Renal cortical epithelial cell (primary cell): Measurements from ENCODE around the gene SH2B2. TPM values are rescaled to one million over a fixed set of nuclear protein-coding genes. Genes with fewer than 3 reads are reported as not detected.
"Not testable (repeated sequence)": the region's sequence is repeated elsewhere in the genome, so short reads cannot be mapped to it uniquely, and the experiment has no call there.

Experiments used
- DNase-seq: peaks from one replicate; pipeline ENCODE4 v3.0.0-alpha.2; 2011; ENCODE audit warnings: low read depth
- total RNA-seq: library from RNA; depleted of rRNA; stranded (reverse); fragments of >200 nt; gene quantifications from 2 replicates; pipeline ENCODE4 v1.2.3, GENCODE V29; 2014

Gene SH2B2
- total RNA-seq, 1 donor from 2014 or later: 15.0 TPM

GRCh38 chr7:102305414-102306268, 19.0 kb downstream of the SH2B2 start:
- DNase-seq: no peak

GRCh38 chr7:102306916-102307677, 20.4 kb downstream of the SH2B2 start:
- peak; percentile 97 for DNase-seq

GRCh38 chr7:102310414-102310815, 23.7 kb downstream of the SH2B2 start:
- no peak for DNase-seq

DNA sequence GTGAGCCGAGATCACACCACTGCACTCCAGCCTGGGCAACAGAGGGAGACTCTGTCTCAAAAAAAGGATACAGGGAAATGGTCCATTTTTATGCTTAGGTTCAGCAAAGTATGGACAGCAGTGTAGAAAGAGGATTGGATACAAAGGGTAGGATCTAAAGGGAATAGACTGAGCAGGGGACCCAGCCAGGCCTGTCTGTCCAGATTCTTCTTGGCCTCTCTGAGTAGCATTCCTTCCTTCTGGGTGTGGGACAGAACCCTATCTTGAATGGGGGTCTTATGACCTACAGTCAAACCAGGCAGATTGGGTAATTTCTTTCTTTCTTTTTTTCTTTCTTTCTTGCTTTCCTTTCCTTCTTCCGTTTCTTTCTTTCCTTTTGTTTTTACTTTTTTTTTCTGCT, 25.6 kb downstream of the SH2B2 start:
- DNase-seq: no peak

GRCh38 chr7:102313997-102314780, 27.5 kb downstream of the SH2B2 start:
- no peak for DNase-seq

GRCh38 chr7:102317231-102318059, 30.8 kb downstream of the SH2B2 start:
- DNase-seq: no peak

DNA sequence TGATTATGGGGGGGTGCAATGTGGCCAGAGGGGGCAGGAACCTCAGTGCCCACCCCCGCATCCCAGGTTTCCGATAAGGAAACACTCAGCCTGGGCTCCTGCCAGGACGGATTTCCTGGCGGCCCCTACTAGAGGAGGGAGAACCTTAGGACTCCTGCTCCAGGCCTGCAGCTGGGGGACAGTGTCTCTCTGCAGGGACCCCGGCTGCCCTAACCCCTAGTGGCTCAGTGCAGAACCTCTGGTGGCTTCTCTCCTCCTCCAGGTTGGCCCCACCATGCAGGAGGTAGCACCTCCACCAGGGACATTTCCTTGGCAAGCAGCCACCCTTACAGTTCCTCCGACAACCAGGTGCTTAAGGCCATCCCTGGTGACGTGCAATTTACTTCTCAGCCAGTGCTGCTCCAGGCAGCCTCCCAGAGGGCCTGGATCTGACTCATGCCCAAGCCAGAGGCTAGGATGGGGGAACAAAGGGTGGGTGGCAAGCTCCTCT, 31.9 kb downstream of the SH2B2 start:
- peak; percentile 93 for DNase-seq

GRCh38 chr7:102319671-102320070, 33.0 kb downstream of the SH2B2 start:
- DNase-seq: no peak

DNA sequence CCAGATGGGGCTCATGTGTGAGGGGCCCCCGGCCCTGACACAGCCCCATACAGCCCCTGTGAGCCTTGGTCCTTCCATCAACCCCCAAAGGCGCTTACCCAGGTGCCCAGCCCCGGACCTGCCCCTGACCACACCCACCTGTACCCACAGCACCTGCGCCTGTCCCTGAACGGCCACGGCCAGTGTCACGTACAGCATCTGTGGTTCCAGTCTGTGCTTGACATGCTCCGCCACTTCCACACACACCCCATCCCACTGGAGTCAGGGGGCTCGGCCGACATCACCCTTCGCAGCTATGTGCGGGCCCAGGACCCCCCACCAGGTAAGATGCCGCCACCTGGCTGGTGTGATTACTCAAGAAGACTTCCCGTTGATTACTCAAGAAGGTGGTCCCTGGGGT, 33.5 kb downstream of the SH2B2 start:
- no peak for DNase-seq

DNA sequence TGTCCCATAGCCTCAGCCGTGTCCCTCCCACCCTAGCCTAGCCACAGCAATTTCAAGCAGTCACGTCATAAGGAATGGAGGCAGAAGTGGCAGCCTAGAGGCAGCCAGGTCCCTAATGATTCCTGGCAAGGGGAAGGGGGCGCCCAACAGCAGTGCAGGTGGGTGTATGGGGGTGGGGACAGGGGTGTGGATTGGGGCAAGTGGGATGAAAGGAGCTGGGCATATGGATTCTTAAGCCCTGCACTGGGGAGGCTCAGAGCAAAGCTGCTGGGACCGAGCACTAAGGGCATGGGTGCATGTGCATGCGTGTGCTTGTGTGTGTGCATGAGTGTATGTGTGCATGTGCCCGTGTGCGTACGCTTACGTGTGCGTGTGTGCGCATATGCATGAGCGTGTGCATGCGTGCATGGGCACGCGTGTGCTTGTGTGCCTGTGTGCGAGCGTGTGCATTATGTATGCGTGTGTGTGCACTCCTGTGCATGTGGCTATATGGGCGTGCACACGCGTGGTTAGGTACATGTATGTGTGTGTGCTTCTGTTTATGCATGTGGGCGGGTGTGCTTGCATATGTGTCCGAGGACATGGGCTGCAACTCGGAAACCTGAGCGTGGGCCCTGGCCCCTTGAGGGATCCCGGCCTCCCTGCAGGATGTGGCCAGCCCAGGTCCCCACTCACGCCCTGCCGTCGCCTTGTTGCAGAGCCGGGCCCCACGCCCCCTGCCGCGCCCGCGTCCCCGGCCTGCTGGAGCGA, 34.1 kb downstream of the SH2B2 start:
- DNase-seq: no peak

DNA sequence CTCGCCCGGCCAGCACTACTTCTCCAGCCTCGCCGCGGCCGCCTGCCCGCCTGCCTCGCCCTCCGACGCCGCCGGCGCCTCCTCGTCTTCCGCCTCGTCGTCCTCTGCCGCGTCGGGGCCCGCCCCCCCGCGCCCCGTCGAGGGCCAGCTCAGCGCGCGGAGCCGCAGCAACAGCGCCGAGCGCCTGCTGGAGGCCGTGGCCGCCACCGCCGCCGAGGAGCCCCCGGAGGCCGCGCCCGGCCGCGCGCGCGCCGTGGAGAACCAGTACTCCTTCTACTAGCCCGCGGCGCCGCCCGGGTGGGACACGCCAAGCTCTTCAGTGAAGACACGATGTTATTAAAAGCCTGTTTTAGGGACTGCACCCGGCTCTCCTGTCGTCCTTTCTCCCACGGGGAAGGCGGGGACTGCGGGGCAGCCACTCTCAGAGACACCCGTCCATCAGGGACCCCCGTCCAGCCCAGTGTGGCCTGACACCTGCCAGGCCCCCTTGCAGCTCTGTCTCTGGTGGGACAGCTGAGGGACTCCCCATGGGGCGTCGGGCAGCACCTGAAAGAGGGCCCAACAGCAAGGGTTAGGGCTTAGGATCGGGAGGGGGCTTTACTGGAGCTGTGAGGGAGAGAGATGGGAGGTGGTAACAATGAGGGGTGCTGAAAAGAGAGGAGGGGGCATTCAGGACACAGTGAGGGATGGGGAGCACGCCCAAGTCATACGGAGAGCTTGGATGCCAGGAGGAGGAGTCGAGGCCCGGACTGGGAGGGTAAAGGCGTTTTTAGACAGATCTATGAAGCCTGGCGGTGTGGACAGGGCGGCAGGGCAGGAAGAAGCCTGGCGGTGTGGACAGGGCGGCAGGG, 34.9 kb downstream of the SH2B2 start:
- no peak for DNase-seq

DNA sequence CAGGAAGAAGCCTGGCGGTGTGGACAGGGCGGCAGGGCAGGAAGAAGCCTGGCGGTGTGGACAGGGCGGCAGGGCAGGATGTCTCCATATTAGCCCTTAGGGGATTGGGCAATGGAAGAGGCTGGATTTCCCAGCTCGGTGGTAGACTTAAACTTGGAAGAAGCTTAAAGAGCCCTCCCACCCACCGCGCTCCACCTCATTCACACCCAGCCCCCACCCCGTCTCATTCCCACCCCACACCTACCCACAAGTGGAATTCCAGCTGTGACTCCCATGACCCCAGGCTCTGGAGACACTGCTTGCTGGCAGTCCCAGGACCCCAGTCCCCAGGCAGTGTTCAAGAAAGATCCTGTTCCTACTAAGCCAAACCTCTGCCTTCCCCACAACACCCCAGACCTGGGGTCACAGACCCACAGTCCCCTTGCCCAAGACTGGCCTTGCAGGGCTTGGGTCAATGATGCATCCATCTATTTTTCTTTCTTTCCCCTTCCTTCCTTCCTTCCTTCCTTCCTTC, 35.6 kb downstream of the SH2B2 start:
- peak; percentile 28 for DNase-seq

- DNase-seq: no peak
These were observed 37.2 kb downstream of the SH2B2 start for GRCh38 chr7:102323914-102324195.

DNA sequence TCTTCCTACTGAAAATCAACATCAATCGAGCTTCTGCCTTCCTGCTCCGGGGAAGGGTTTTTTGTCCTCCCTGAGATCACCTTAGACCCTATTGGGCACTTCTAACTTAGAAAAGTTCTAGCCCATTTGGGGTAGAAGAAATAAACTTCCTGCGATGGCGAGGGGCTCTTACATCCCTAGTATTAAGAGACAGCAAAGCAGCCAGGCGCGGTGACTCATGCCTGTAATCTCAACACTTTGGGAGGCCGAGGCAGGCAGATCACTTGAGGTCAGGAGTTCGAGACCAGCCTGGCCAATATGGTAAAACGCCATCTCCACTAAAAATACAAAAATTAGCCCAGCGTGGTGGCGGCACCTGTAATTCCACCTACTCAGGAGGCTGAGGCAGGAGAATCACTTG, 38.4 kb downstream of the SH2B2 start:
- DNase-seq: not testable (repeated sequence)

DNA sequence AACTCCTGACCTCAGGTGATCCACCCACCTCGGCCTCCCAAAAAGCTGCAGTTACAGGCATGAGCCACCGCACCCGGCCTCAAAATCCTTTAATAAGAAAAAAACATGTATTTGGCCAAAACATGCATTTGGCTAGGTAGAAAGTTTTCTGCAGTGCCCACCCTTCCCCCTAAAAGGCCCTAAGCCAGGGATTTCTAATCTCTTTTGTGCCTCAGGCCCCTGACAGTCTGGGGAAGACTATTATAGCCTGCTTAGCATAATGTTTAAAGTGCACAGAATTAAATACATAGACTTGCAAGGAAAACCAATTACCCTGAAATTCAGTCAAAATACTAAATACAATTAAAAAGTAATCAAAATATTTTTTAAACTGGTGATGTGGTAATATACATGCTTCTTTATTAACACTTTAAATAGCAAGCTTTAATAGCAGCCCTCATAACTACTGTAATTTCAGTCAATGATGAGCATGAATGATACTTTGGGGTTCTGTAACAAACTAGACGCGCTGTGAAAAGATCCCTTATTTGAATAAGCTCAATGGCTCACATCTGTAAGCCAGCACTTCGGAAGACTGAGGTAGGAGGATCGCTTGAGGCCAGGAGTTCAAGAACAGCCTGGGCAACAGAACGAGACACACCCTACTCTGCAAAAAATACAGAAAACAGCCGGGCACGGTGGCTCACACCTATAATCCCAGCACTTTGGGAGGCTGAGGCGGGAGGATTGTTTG, 39.7 kb downstream of the SH2B2 start:
- DNase-seq: no peak

DNA sequence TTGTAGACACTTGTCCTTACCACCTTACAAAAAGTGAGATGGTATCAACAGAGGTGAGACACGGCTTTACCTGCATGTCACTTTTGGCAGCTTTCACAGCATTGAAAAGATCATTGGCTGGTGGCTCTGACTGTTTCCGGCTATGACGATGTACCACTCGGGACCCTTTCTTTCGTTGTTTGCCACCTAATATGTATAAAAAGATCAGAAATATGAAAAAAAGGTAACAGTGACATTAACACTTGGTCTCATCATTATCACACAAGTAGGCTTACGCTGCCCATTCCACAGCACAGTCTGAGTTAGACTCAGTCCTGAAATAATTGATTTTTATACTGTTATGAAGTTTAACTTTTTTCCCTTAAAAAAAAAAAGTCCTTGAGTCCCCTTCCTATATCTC, 40.5 kb downstream of the SH2B2 start:
- not testable (repeated sequence) for DNase-seq

DNA sequence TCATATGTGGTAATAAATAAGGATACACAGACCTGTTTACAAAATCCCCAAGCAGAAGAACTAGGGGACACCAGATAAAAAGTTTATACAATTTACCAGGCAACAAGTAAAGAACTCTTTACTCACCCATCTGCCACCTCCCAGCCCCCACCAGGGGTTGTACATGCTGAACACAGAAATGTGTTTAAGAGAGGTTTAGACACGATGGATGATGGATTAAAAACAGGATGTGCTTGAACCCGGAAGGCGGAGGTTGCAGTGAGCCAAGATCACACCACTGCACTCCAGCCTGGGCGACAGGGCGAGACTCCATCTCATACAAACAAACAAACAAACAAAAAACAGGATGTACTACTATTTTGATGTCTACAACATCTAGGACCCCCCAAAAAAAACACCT, 42.2 kb downstream of the SH2B2 start:
- DNase-seq: not testable (repeated sequence)

GRCh38 chr7:102329366-102329765, 42.7 kb downstream of the SH2B2 start:
- not testable (repeated sequence) for DNase-seq
